H1 (cell line): ENCODE measurements around the gene ENOX2. TPM values are rescaled to one million over a fixed set of nuclear protein-coding genes. Genes with fewer than 3 reads are reported as not detected.

Experiments
- CTCF ChIA-PET: fragments of 300-600 bp; sonication (Branson Sonifier 250); formaldehyde crosslinking; loops from one replicate; lab custom pipeline; 2021; ENCODE audit not compliant: partially characterized antibody; lab: Charles Lee
- POLR2A ChIA-PET: fragments of 300-600 bp; sonication (Branson Sonifier 250); formaldehyde crosslinking; loops from one replicate; lab custom pipeline; 2021; ENCODE audit warnings: inconsistent platforms; ENCODE audit not compliant: partially characterized antibody; lab: Charles Lee
- DNase-seq, 2 experiments: peaks; one replicate each; pipeline versions ENCODE4 v3.0.0 to v3.0.0-alpha.2; 2010 to 2022; ENCODE audit warnings: low spot score in 2 of 2, low read depth in 1 of 2, mixed read lengths in 1 of 2
- FAIRE-seq: peaks from 2 replicates; lab custom pipeline; 2011; peaks lifted over from hg19 to GRCh38; lab: Jason Lieb, UNC
- H2AFZ ChIP-seq: 2 replicates; pipeline ENCODE4 v1.8.1; 2012; ENCODE audit warnings: low read length, inconsistent platforms
- H2AK5ac ChIP-seq: 2 replicates; pipeline ENCODE4 v1.6.1; 2013; ENCODE audit warnings: low read depth, low read length
- H2BK120ac ChIP-seq: replicated peaks from 2 replicates; pipeline ENCODE3; 2013; ENCODE audit warnings: low read depth, low read length, inconsistent platforms
- H2BK12ac ChIP-seq: 2 replicates; pipeline ENCODE4 v1.6.1; 2013; ENCODE audit warnings: low read depth, low read length
- H2BK15ac ChIP-seq: 2 replicates; pipeline ENCODE4 v1.6.1; 2013; ENCODE audit warnings: low read length
- H2BK20ac ChIP-seq: 2 replicates; pipeline ENCODE4 v1.6.1; 2013; ENCODE audit warnings: low read length
- H2BK5ac ChIP-seq: 2 replicates; pipeline ENCODE4 v1.6.1; 2013; ENCODE audit warnings: low read depth, low read length
- H3K14ac ChIP-seq: 2 replicates; pipeline ENCODE4 v1.6.1; 2013; ENCODE audit warnings: inconsistent platforms; ENCODE audit not compliant: insufficient read length
- H3K18ac ChIP-seq: 2 replicates; pipeline ENCODE4 v1.6.1; 2013; ENCODE audit warnings: low read length; ENCODE audit errors: extremely low read depth
- H3K23ac ChIP-seq: 2 replicates; pipeline ENCODE4 v1.6.1; 2013; ENCODE audit warnings: inconsistent platforms; ENCODE audit not compliant: insufficient read length
- H3K23me2 ChIP-seq: 2 replicates; pipeline ENCODE4 v1.6.1; 2013; ENCODE audit warnings: low read depth, low read length
- H3K27ac ChIP-seq: 2 replicates; pipeline ENCODE4 v1.6.1; 2011; ENCODE audit warnings: low read depth, low read length, inconsistent platforms
- H3K27me3 ChIP-seq, 4 experiments: replicated peaks in 1 of 4; 1 replicate in 1 of 4; 2 replicates in 3 of 4; pipeline versions ENCODE4 v1.6.1 to v1.8.1; 2011 to 2013; ENCODE audit warnings: low read length in 3 of 4, mild to moderate bottlenecking in 3 of 4, inconsistent platforms in 2 of 4, mixed read lengths in 2 of 4, moderate library complexity in 1 of 4; ENCODE audit not compliant: control insufficient read depth in 3 of 4, insufficient read depth in 3 of 4; ENCODE audit errors: extremely low read depth in 1 of 4
- H3K36me3 ChIP-seq, 4 experiments: 2 replicates each; pipeline versions ENCODE4 v1.6.1 to v1.8.1; 2011 to 2013; ENCODE audit warnings: mild to moderate bottlenecking in 4 of 4, low read length in 3 of 4, moderate library complexity in 2 of 4, control low read depth in 1 of 4, inconsistent platforms in 1 of 4; ENCODE audit not compliant: insufficient read depth in 4 of 4, control insufficient read depth in 2 of 4
- H3K4ac ChIP-seq: replicated peaks from 2 replicates; pipeline ENCODE3; 2013; ENCODE audit warnings: low read length, low read depth, mixed read lengths, inconsistent platforms; ENCODE audit not compliant: insufficient read length
- H3K4me1 ChIP-seq, 4 experiments: replicated peaks in 1 of 4; 1 replicate in 1 of 4; 2 replicates in 3 of 4; pipeline versions ENCODE4 v1.6.1 to v1.8.1; 2011 to 2013; ENCODE audit warnings: low read length in 3 of 4, inconsistent platforms in 2 of 4, mixed read lengths in 1 of 4; ENCODE audit not compliant: insufficient read depth in 4 of 4, control insufficient read depth in 3 of 4
- H3K4me2 ChIP-seq, 2 experiments: 2 replicates each; pipeline versions ENCODE4 v1.6.1 to v1.8.1; 2011 to 2013; ENCODE audit warnings: low read depth in 2 of 2, low read length in 2 of 2, control low read depth in 1 of 2, inconsistent platforms in 1 of 2, mild to moderate bottlenecking in 1 of 2; ENCODE audit not compliant: insufficient read depth in 1 of 2
- H3K4me3 ChIP-seq, 4 experiments: fragments of 200-600, 300-600 bp in 1 of 4; sonication (generic), shearing (Covaris generic), sonication (Bioruptor Twin) in 1 of 4; 2 replicates each; pipeline versions ENCODE4 v1.5.1 to v1.8.1; 2011 to 2016; ENCODE audit warnings: low read length in 4 of 4, low read depth in 3 of 4, control low read depth in 2 of 4, inconsistent platforms in 2 of 4, mild to moderate bottlenecking in 2 of 4, mixed read lengths in 1 of 4, moderate library complexity in 1 of 4; ENCODE audit not compliant: insufficient read depth in 2 of 4; ENCODE audit errors: extremely low read depth in 1 of 4
- H3K56ac ChIP-seq: replicated peaks from 2 replicates; pipeline ENCODE3; 2013; ENCODE audit warnings: low read depth, mild to moderate bottlenecking, mixed read lengths, low read length, inconsistent platforms; ENCODE audit not compliant: insufficient read length
- H3K79me1 ChIP-seq: 2 replicates; pipeline ENCODE4 v1.6.1; 2013; ENCODE audit warnings: low read depth, low read length, control low read depth
- H3K79me2 ChIP-seq, 2 experiments: 2 replicates each; pipeline versions ENCODE4 v1.6.1 to v1.8.1; 2012 to 2013; ENCODE audit warnings: low read length in 2 of 2, mild to moderate bottlenecking in 2 of 2, inconsistent platforms in 1 of 2; ENCODE audit not compliant: insufficient read depth in 2 of 2, control insufficient read depth in 1 of 2
- H3K9ac ChIP-seq, 4 experiments: replicated peaks in 1 of 4; 1 replicate in 1 of 4; 2 replicates in 3 of 4; pipeline versions ENCODE4 v1.6.1 to v1.8.1; 2011 to 2013; ENCODE audit warnings: low read depth in 3 of 4, low read length in 3 of 4, control low read depth in 2 of 4, mild to moderate bottlenecking in 2 of 4, moderate library complexity in 2 of 4, inconsistent platforms in 1 of 4; ENCODE audit errors: extremely low read depth in 1 of 4
- H3K9me3 ChIP-seq, 2 experiments: 2 replicates each; pipeline versions ENCODE4 v1.6.1 to v1.8.1; 2012 to 2013; ENCODE audit warnings: mild to moderate bottlenecking in 2 of 2, moderate library complexity in 2 of 2, control low read depth in 1 of 2, inconsistent platforms in 1 of 2, low read depth in 1 of 2, low read length in 1 of 2, mixed read lengths in 1 of 2; ENCODE audit not compliant: insufficient read depth in 2 of 2
- H4K20me1 ChIP-seq, 2 experiments: replicated peaks in 1 of 2; 2 replicates each; pipeline versions ENCODE3 to v1.8.1; 2011 to 2013; ENCODE audit warnings: inconsistent platforms in 2 of 2, low read length in 2 of 2, mild to moderate bottlenecking in 1 of 2; ENCODE audit not compliant: insufficient read depth in 2 of 2, control insufficient read depth in 1 of 2
- H4K5ac ChIP-seq: 2 replicates; pipeline ENCODE4 v1.6.1; 2013; ENCODE audit warnings: low read length, low read depth, mixed read lengths, inconsistent platforms; ENCODE audit not compliant: insufficient read length
- H4K8ac ChIP-seq: 2 replicates; pipeline ENCODE4 v1.8.0; 2013; ENCODE audit warnings: mild to moderate bottlenecking, moderate library complexity, low read length, inconsistent platforms; ENCODE audit not compliant: insufficient read depth; ENCODE audit errors: extremely low read depth
- H4K91ac ChIP-seq: replicated peaks from 2 replicates; pipeline ENCODE3; 2013; ENCODE audit warnings: low read length, mixed read lengths, inconsistent platforms; ENCODE audit not compliant: insufficient read length
- CREB1 ChIP-seq: IDR thresholded peaks from 2 replicates; pipeline ENCODE4 v1.6.1; 2012; ENCODE audit warnings: inconsistent platforms
- WGBS, 2 experiments: shearing (Covaris generic) in 1 of 2; methylation state at CpG; one replicate each; pipeline versions ENCODE4 v1.1.6 to v1.1.7; 2013 to 2015; ENCODE audit warnings: low lambda C conversion rate in 2 of 2, mixed read lengths in 2 of 2, inconsistent platforms in 1 of 2, low coverage in 1 of 2, missing lambda C conversion rate in 1 of 2; ENCODE audit not compliant: insufficient replicate concordance in 2 of 2, insufficient coverage in 1 of 2, insufficient read length in 1 of 2; ENCODE audit errors: extremely low coverage in 1 of 2, missing lambda C conversion rate in 1 of 2; 5-methylcytosine and 5-hydroxymethylcytosine counted together
- polyA plus RNA-seq, 7 experiments: library from polyadenylated mRNA; depleted of rRNA in 3 of 7; stranded (reverse) in 5 of 7; unstranded in 2 of 7; fragments of >200 nt in 5 of 7; fragments of 200-250 nt in 2 of 7; gene quantifications; 1 replicate in 5 of 7; 2 replicates in 1 of 7; 4 replicates in 1 of 7; pipeline versions ENCODE4 v1.2.1 to v1.2.3, GENCODE V29; 2011 to 2013; ENCODE audit warnings: missing spikeins in 2 of 7, mixed read lengths in 2 of 7
- total RNA-seq: library from RNA; stranded (reverse); fragmentation: NEBNext Ultra II Directional; extraction: Animal tissue kit (Norgen Biotek cat#: 25700); gene quantifications from 2 replicates; pipeline ENCODE4 v1.2.1, GENCODE V29; 2021

Gene ENOX2
- total and polyA plus RNA-seq, 2 of the 8 experiments (the other 6 are each of a cell fraction or from before 2014, with no cell fraction given) = 4.5 to 12.3 TPM

DNA sequence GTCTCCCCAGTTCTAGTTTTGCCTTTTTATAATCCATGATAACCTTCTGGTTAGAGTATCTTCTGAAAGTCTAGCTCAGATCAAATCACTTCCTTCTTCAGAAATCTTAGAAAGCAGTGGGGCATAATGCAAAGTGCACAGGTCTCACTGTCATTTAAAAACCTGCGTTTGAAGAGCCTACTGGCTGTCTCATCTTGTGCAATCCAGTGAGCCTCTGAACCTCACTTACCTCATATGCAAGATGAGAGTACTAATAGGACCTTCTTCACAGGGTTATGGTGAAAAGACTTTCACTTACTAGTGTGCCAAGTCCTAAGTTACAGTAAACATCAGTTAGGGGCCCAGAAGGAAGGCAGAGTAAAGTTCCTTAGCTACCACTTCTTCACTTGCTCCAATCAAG lies 131.4 kb downstream of the ENOX2 start:
- Histone ChIP-seq H3K23me2 (no peaks in the 10 kb centered on the region), H2AK5ac (no peak overlapping the region), H3K4ac (no peak overlapping the region), H3K23ac (no peak overlapping the region), H3K4me3 (no peak overlapping the region), H3K36me3 (no peaks in the 10 kb centered on the region), H3K14ac (no peak overlapping the region), H2BK120ac (no peak overlapping the region), H3K79me1 (no peaks in the 10 kb centered on the region), H3K56ac (no peak overlapping the region), H3K9ac (no peak overlapping the region), H2BK15ac (no peak overlapping the region), H3K79me2 (no peaks in the 10 kb centered on the region), H2BK20ac (no peak overlapping the region), H2BK12ac (no peak overlapping the region), H2AFZ (no peak overlapping the region), H3K9me3 (no peaks in the 10 kb centered on the region), H3K27ac (no peak overlapping the region), H3K27me3 (peaks cover 0 to 1% (median 0%) of the 10 kb centered on the region in 4 experiments; a peak in 1 of 7 replicates), H3K4me2 (no peak overlapping the region), H4K8ac (no peak overlapping the region), H4K91ac (no peak overlapping the region), H4K5ac (no peak overlapping the region), H3K18ac (no peak overlapping the region), H3K4me1 (no peaks in the 10 kb centered on the region), H2BK5ac (no peak overlapping the region), H4K20me1 (no peaks in the 10 kb centered on the region)
- FAIRE-seq = no peak
- no peak for DNase-seq
- WGBS, 2 experiments = 100% methylated on average over 1 of the region's 1 CpG; no CpG with 5 or more reads in 1 of the 2 experiments
- TF ChIP-seq CREB1 = no peak
- ChIA-PET POLR2A (no interaction called here), CTCF (interaction anchor here (1.5 kb wide), 1 partner anchor 194 kb away, joined by 3 read pairs; no protein-coding TSS in a partner anchor)
